WERI-Rb-1 (cell line): ENCODE results near the gene C6orf89.

Experiments used
- DNase-seq: peaks from one replicate; pipeline ENCODE4 v3.0.0-alpha.2; 2020
- H3K27ac ChIP-seq: fragments of 250-450 bp; sonication (Bioruptor Pico); 2 replicates; pipeline ENCODE4 v1.5.1; 2020; ENCODE audit warnings: mild to moderate bottlenecking, moderate library complexity
- H3K27me3 ChIP-seq: fragments of 250-450 bp; sonication (Bioruptor Pico); 2 replicates; pipeline ENCODE4 v1.5.1; 2021; ENCODE audit warnings: mild to moderate bottlenecking, low read depth, moderate library complexity; ENCODE audit not compliant: insufficient read depth, severe bottlenecking
- H3K36me3 ChIP-seq: fragments of 250-450 bp; sonication (Bioruptor Pico); 2 replicates; pipeline ENCODE4 v1.5.1; 2020; ENCODE audit warnings: mild to moderate bottlenecking, moderate library complexity
- H3K4me3 ChIP-seq: 2 replicates; pipeline ENCODE4 v1.5.1; 2011; ENCODE audit warnings: low read depth, mild to moderate bottlenecking, control low read depth, low read length
- H3K9me3 ChIP-seq: fragments of 250-450 bp; sonication (Bioruptor Pico); 2 replicates; pipeline ENCODE4 v1.5.1; 2021; ENCODE audit warnings: mild to moderate bottlenecking, moderate library complexity; ENCODE audit not compliant: severe bottlenecking
- TF ChIP-seq, protein P1 (sequence below): IDR thresholded peaks from 2 replicates; pipeline ENCODE4 v1.5.1; 2011; ENCODE audit warnings: low read depth, mild to moderate bottlenecking, control low read depth, inconsistent platforms, low read length

Gene C6orf89

DNA sequence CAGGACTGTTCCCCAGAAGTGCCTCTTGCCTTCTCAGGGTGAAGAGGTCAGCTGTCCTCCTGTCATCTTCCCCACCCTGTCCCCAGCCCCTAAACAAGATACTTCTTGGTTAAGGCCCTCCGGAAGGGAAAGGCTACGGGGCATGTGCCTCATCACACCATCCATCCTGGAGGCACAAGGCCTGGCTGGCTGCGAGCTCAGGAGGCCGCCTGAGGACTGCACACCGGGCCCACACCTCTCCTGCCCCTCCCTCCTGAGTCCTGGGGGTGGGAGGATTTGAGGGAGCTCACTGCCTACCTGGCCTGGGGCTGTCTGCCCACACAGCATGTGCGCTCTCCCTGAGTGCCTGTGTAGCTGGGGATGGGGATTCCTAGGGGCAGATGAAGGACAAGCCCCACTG is 78.6 kb downstream of the C6orf89 start:
- H3K27me3 ChIP-seq: no peaks in the 10 kb centered on the region
- TF ChIP-seq, protein P1, sequence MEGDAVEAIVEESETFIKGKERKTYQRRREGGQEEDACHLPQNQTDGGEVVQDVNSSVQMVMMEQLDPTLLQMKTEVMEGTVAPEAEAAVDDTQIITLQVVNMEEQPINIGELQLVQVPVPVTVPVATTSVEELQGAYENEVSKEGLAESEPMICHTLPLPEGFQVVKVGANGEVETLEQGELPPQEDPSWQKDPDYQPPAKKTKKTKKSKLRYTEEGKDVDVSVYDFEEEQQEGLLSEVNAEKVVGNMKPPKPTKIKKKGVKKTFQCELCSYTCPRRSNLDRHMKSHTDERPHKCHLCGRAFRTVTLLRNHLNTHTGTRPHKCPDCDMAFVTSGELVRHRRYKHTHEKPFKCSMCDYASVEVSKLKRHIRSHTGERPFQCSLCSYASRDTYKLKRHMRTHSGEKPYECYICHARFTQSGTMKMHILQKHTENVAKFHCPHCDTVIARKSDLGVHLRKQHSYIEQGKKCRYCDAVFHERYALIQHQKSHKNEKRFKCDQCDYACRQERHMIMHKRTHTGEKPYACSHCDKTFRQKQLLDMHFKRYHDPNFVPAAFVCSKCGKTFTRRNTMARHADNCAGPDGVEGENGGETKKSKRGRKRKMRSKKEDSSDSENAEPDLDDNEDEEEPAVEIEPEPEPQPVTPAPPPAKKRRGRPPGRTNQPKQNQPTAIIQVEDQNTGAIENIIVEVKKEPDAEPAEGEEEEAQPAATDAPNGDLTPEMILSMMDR: no peak
- H3K36me3 ChIP-seq: peaks cover 30% of the 10 kb centered on the region
- DNase-seq: no peak
- no peak overlapping the region for H3K27ac ChIP-seq
- H3K9me3 ChIP-seq: no peaks in the 10 kb centered on the region
- no peak overlapping the region for H3K4me3 ChIP-seq

DNA sequence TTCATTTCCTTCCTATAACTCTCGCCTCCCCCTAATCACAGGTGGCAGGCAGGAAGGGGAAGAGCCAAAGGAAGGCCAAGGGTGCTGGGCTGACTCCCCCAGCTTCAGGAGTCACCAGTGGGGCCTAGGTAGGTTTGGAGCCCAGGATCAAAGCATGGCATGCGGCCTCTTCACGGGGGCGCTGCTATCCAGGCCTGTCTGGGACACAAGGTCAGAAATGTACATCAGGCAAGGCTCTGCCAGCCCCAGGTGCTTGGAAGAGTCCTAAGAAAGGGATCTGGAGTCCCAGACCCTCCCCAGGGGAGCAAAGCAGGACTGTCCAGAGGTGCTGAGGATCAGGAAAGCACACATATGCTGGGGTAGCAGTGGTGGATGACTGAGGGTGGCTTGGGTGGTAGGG is 79.2 kb downstream of the C6orf89 start:
- Histone ChIP-seq H3K9me3 (no peaks in the 10 kb centered on the region), H3K36me3 (peaks cover 36% of the 10 kb centered on the region), H3K27me3 (no peaks in the 10 kb centered on the region), H3K4me3 (no peak overlapping the region), H3K27ac (no peak overlapping the region)
- no peak for DNase-seq
- TF ChIP-seq, protein P1: no peak

DNA sequence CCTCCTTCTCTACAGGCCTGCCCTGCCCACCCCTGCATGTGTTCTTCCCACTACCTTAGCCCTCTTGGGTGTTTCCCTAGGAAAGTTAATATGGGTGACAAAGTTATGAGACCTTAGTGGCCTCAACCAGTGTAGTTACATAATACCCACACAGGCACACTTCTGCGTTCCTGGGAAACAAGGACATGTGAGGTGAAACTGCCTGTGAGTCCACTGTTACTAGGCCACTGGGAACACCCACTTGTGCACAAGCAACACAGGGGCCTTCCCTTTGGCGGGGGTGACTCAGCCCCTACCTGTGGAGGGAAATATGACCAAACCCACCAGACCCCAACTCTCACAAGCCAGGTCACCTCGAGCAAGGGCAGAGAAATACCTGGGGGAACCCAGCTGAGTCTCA is 81.5 kb downstream of the C6orf89 start:
- H3K27ac ChIP-seq: no peak overlapping the region
- no peak overlapping the region for H3K4me3 ChIP-seq
- no peak for DNase-seq
- no peaks in the 10 kb centered on the region for H3K9me3 ChIP-seq
- peaks cover 60% of the 10 kb centered on the region for H3K36me3 ChIP-seq
- no peaks in the 10 kb centered on the region for H3K27me3 ChIP-seq
- TF ChIP-seq, protein P1: no peak

DNA sequence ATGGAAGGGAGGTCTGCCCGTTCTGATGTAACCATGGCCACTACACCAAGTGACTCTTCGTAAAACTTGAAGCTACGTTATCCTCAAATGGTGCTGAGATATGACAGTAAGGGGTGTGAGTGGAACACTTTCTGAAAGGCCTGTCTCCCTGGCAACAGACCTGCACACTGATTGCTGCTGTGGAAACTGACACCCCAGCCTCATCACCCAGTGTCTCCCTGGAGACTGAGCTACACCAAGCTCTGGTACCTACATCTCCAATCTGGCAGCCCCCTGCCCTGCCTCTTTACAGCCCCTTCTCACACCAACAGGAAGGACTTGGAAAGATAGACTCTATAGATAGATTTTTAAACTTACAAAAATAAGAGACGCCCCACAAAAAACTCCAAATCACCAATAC is 82.0 kb downstream of the C6orf89 start:
- no peak overlapping the region for H3K4me3 ChIP-seq
- TF ChIP-seq, protein P1: no peak
- no peak overlapping the region for H3K27ac ChIP-seq
- no peak for DNase-seq
- H3K36me3 ChIP-seq: peaks cover 65% of the 10 kb centered on the region
- H3K27me3 ChIP-seq: no peaks in the 10 kb centered on the region
- no peaks in the 10 kb centered on the region for H3K9me3 ChIP-seq

DNA sequence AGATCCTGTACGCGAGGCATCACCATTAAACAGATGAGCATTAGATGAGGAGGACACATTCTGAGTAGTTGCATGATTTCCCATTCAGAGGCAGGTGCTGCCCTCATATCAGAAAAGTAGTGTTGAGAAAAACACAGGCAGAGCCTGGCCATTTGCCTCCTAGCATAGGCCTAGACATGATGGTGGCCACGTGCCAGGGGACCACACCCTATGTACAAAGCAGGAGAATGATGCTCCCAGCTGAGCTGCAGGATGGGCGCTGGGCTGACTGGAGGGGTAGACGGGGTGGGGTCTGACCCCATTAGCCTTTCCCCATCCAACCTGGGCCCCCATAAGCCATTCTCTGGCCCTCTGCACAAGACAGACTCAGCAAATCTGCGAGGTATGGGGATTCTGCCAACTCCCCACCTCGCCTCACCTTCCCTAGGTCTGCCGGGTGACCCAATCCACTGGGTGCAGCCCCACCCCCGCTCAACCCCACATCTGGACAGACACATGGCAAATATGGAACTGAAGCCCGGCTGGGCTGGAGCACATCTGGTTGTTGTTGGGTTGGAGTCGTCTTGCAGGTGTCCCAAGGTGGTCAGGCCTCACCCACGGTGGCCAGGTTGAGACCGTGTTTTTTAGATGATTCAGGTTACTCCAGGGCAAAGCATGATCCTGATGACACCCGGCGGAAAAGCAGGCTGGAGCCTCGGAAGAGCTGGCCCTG is 82.7 kb downstream of the C6orf89 start:
- no peak overlapping the region for H3K27ac ChIP-seq
- H3K9me3 ChIP-seq: no peaks in the 10 kb centered on the region
- no peak for DNase-seq
- TF ChIP-seq, protein P1: no peak
- no peak overlapping the region for H3K4me3 ChIP-seq
- H3K27me3 ChIP-seq: no peaks in the 10 kb centered on the region
- peaks cover 71% of the 10 kb centered on the region for H3K36me3 ChIP-seq

DNA sequence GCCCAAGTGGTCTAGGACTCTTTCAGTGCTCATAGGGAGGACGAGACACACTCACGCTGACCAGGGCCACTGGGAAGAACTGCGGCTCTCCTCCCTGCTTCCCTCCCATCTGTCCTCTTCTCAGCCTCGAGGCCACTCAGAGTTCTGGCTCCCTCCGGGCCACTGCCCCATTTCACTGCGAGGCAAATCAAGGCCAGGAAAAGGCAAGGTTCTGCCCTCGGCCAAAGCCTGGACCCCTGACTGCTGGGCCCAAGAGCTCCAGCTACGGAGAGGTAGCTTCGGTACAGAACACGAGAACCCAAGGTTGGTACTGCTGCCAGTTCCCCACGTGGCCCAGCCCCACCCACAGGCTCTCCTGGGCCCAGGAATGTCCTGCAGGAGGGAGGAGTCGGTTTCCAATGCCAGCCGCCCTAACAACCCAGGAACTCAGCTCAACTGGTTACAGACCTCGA is 83.5 kb downstream of the C6orf89 start:
- Histone ChIP-seq H3K27me3 (no peaks in the 10 kb centered on the region), H3K4me3 (no peak overlapping the region), H3K9me3 (no peaks in the 10 kb centered on the region), H3K27ac (no peak overlapping the region), H3K36me3 (peaks cover 80% of the 10 kb centered on the region)
- no peak for DNase-seq
- TF ChIP-seq, protein P1: no peak
